HEK293 (cell line): ENCODE measurements around the gene PTPRCAP.

Experiments used
- CTCF ChIA-PET: fragments of 350-600 bp; formaldehyde crosslinking; extraction: SDS; loops from one replicate; lab custom pipeline; 2021; ENCODE audit warnings: antibody characterized with exemption; lab: Yijun Ruan, JAX
- POLR2A ChIA-PET: fragments of 300-600 bp; formaldehyde crosslinking; extraction: SDS; loops from one replicate; lab custom pipeline; 2020; ENCODE audit warnings: antibody characterized with exemption, inconsistent platforms; lab: Yijun Ruan, JAX
- H3K27ac ChIP-seq: fragments of 200-500 bp; sonication (Bioruptor generic); 2 replicates; pipeline ENCODE4 v1.5.1; 2014; ENCODE audit warnings: low read depth, low read length, control low read depth, inconsistent platforms; ENCODE audit errors: extremely low read depth
- H3K36me3 ChIP-seq, 2 experiments: fragments of 200-500 bp in 1 of 2; sonication (Bioruptor generic) in 1 of 2; 1 replicate in 1 of 2; 2 replicates in 1 of 2; pipeline ENCODE4 v1.5.1; 2014 to 2017; ENCODE audit warnings: inconsistent platforms in 2 of 2, low read length in 2 of 2; ENCODE audit not compliant: control insufficient read depth in 2 of 2, insufficient read depth in 1 of 2
- H3K4me1 ChIP-seq: fragments of 200-500 bp; sonication (Bioruptor generic); 2 replicates; pipeline ENCODE4 v1.5.1; 2014; ENCODE audit warnings: mild to moderate bottlenecking, low read length, inconsistent platforms; ENCODE audit not compliant: control insufficient read depth, insufficient read depth
- H3K4me3 ChIP-seq: 2 replicates; pipeline ENCODE4 v1.5.1; 2011; ENCODE audit warnings: low read depth, mild to moderate bottlenecking, control low read depth, low read length, moderate library complexity
- H3K9me3 ChIP-seq: fragments of 200-500 bp; sonication (Bioruptor generic); 2 replicates; pipeline ENCODE4 v1.5.1; 2014; ENCODE audit warnings: low read depth, low read length, inconsistent platforms; ENCODE audit not compliant: control insufficient read depth, insufficient read depth
- HOXD13 ChIP-seq: sonication (generic); formaldehyde crosslinking; IDR thresholded peaks from 2 replicates; pipeline ENCODE4 v1.8.0; 2022; ENCODE audit warnings: missing genetic modification reagents, borderline replicate concordance
- MYNN ChIP-seq: fragments of 450-650 bp; formaldehyde crosslinking; IDR thresholded peaks from 2 replicates; pipeline ENCODE4 v1.5.1; 2016; ENCODE audit warnings: missing biosample characterization, missing genetic modification characterization, borderline replicate concordance
- PRDM4 ChIP-seq: fragments of 450-650 bp; formaldehyde crosslinking; IDR thresholded peaks from 2 replicates; pipeline ENCODE4 v1.5.1; 2017; ENCODE audit warnings: missing biosample characterization, missing genetic modification characterization
- RBAK ChIP-seq: fragments of 450-650 bp; formaldehyde crosslinking; IDR thresholded peaks from 2 replicates; pipeline ENCODE4 v1.5.1; 2016; ENCODE audit warnings: missing biosample characterization, missing genetic modification characterization
- ZBTB17 ChIP-seq: fragments of 450-650 bp; formaldehyde crosslinking; IDR thresholded peaks from 2 replicates; pipeline ENCODE4 v1.5.1; 2016; ENCODE audit warnings: missing biosample characterization, missing genetic modification characterization
- ZBTB49 ChIP-seq: fragments of 450-650 bp; formaldehyde crosslinking; IDR thresholded peaks from 2 replicates; pipeline ENCODE4 v1.5.1; 2016; ENCODE audit warnings: missing biosample characterization, missing genetic modification characterization, low read depth
- ZFP3 ChIP-seq: fragments of 450-650 bp; formaldehyde crosslinking; IDR thresholded peaks from 2 replicates; pipeline ENCODE4 v1.5.1; 2016; ENCODE audit warnings: low read depth, missing biosample characterization, missing genetic modification characterization
- ZFP37 ChIP-seq: fragments of 450-650 bp; formaldehyde crosslinking; IDR thresholded peaks from 2 replicates; pipeline ENCODE4 v1.5.1; 2016; ENCODE audit warnings: missing biosample characterization, missing genetic modification characterization
- ZNF138 ChIP-seq: fragments of 450-650 bp; formaldehyde crosslinking; IDR thresholded peaks from 2 replicates; pipeline ENCODE4 v1.5.1; 2016; ENCODE audit warnings: missing biosample characterization, missing genetic modification characterization, borderline replicate concordance
- ZNF211 ChIP-seq: fragments of 450-650 bp; formaldehyde crosslinking; IDR thresholded peaks from 2 replicates; pipeline ENCODE4 v1.5.1; 2016; ENCODE audit warnings: low read depth, missing biosample characterization, missing genetic modification characterization
- ZNF23 ChIP-seq: fragments of 450-650 bp; formaldehyde crosslinking; IDR thresholded peaks from 2 replicates; pipeline ENCODE4 v1.5.1; 2016; ENCODE audit warnings: missing biosample characterization, missing genetic modification characterization, borderline replicate concordance
- ZNF366 ChIP-seq: fragments of 450-650 bp; formaldehyde crosslinking; conservative IDR thresholded peaks from 2 replicates; pipeline ENCODE4 v1.5.1; 2016; ENCODE audit warnings: missing biosample characterization, missing genetic modification characterization
- ZNF394 ChIP-seq: fragments of 450-650 bp; formaldehyde crosslinking; IDR thresholded peaks from 2 replicates; pipeline ENCODE4 v1.5.1; 2016; ENCODE audit warnings: missing biosample characterization, missing genetic modification characterization, mild to moderate bottlenecking, moderate library complexity, borderline replicate concordance
- ZNF416 ChIP-seq: fragments of 450-650 bp; formaldehyde crosslinking; IDR thresholded peaks from 2 replicates; pipeline ENCODE4 v1.5.1; 2016; ENCODE audit warnings: missing biosample characterization, missing genetic modification characterization
- ZNF488 ChIP-seq: fragments of 450-650 bp; formaldehyde crosslinking; IDR thresholded peaks from 2 replicates; pipeline ENCODE4 v1.5.1; 2016; ENCODE audit warnings: missing biosample characterization, missing genetic modification characterization
- ZNF560 ChIP-seq: fragments of 450-650 bp; formaldehyde crosslinking; IDR thresholded peaks from 2 replicates; pipeline ENCODE4 v1.5.1; 2017; ENCODE audit warnings: missing biosample characterization, missing genetic modification characterization, borderline replicate concordance
- ZNF623 ChIP-seq: fragments of 450-650 bp; formaldehyde crosslinking; IDR thresholded peaks from 2 replicates; pipeline ENCODE4 v1.5.1; 2016; ENCODE audit warnings: missing biosample characterization, missing genetic modification characterization
- ZNF624 ChIP-seq: fragments of 450-650 bp; formaldehyde crosslinking; IDR thresholded peaks from 2 replicates; pipeline ENCODE4 v1.5.1; 2017; ENCODE audit warnings: missing biosample characterization, missing genetic modification characterization
- ZNF830 ChIP-seq: fragments of 450-650 bp; IDR thresholded peaks from 2 replicates; pipeline ENCODE4 v1.5.0; 2018; ENCODE audit warnings: missing biosample characterization, missing genetic modification characterization, low read depth, mild to moderate bottlenecking, moderate library complexity
- TF ChIP-seq, protein P1 (sequence below): fragments of 450-650 bp; IDR thresholded peaks from 2 replicates; pipeline ENCODE4 v1.5.1; 2018; ENCODE audit warnings: missing biosample characterization, missing genetic modification characterization
- TF ChIP-seq, protein P2 (sequence below): sonication (generic); formaldehyde crosslinking; IDR thresholded peaks from 2 replicates; pipeline ENCODE4 v1.8.1; 2022; ENCODE audit warnings: mild to moderate bottlenecking, moderate library complexity, missing genetic modification reagents
- TF ChIP-seq, protein P3 (sequence below): fragments of 450-650 bp; formaldehyde crosslinking; IDR thresholded peaks from 2 replicates; pipeline ENCODE4 v1.5.1; 2017; ENCODE audit warnings: missing biosample characterization, missing genetic modification characterization
- TF ChIP-seq, protein P4 (sequence below): fragments of 450-650 bp; formaldehyde crosslinking; IDR thresholded peaks from 2 replicates; pipeline ENCODE4 v1.5.1; 2016; ENCODE audit warnings: missing biosample characterization, missing genetic modification characterization, borderline replicate concordance

The PTPRCAP gene

GRCh38 chr11:67397986-67398660, 39.4 kb downstream of the PTPRCAP start:
- H3K4me3 ChIP-seq = no peak overlapping the region
- H3K4me1 ChIP-seq = no peaks in the 10 kb centered on the region
- POLR2A ChIA-PET = interaction anchor here (1.0 kb wide), 1 partner anchor 29 kb away, joined by 3 read pairs; no protein-coding TSS in a partner anchor
- H3K9me3 ChIP-seq = no peaks in the 10 kb centered on the region
- H3K27ac ChIP-seq = no peak overlapping the region
- H3K36me3 ChIP-seq = peaks cover 0 to 68% of the 10 kb centered on the region in 2 experiments; a peak in 2 of 3 replicates
- TF ChIP-seq, protein P1, sequence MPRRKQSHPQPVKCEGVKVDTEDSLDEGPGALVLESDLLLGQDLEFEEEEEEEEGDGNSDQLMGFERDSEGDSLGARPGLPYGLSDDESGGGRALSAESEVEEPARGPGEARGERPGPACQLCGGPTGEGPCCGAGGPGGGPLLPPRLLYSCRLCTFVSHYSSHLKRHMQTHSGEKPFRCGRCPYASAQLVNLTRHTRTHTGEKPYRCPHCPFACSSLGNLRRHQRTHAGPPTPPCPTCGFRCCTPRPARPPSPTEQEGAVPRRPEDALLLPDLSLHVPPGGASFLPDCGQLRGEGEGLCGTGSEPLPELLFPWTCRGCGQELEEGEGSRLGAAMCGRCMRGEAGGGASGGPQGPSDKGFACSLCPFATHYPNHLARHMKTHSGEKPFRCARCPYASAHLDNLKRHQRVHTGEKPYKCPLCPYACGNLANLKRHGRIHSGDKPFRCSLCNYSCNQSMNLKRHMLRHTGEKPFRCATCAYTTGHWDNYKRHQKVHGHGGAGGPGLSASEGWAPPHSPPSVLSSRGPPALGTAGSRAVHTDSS (tag by site-specific recombination) = no peak
- TF ChIP-seq ZNF23 (no peak), MYNN (tag by site-specific recombination) (no peak), ZFP37 (tag by site-specific recombination) (no peak), ZNF488 (tag by site-specific recombination) (no peak), ZFP3 (tag by site-specific recombination) (no peak), ZNF394 (no peak), RBAK (tag by site-specific recombination) (no peak), ZBTB17 (no peak), ZNF211 (tag by site-specific recombination) (no peak)
- TF ChIP-seq, protein P2, sequence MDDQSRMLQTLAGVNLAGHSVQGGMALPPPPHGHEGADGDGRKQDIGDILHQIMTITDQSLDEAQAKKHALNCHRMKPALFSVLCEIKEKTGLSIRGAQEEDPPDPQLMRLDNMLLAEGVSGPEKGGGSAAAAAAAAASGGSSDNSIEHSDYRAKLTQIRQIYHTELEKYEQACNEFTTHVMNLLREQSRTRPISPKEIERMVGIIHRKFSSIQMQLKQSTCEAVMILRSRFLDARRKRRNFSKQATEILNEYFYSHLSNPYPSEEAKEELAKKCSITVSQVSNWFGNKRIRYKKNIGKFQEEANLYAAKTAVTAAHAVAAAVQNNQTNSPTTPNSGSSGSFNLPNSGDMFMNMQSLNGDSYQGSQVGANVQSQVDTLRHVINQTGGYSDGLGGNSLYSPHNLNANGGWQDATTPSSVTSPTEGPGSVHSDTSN (CRISPR knock-in tag) = no peak
- TF ChIP-seq, protein P3, sequence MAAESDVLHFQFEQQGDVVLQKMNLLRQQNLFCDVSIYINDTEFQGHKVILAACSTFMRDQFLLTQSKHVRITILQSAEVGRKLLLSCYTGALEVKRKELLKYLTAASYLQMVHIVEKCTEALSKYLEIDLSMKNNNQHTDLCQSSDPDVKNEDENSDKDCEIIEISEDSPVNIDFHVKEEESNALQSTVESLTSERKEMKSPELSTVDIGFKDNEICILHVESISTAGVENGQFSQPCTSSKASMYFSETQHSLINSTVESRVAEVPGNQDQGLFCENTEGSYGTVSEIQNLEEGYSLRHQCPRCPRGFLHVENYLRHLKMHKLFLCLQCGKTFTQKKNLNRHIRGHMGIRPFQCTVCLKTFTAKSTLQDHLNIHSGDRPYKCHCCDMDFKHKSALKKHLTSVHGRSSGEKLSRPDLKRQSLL = no peak
- TF ChIP-seq, all 188 proteins: peak for 0
- CTCF ChIA-PET = no interaction called here

DNA sequence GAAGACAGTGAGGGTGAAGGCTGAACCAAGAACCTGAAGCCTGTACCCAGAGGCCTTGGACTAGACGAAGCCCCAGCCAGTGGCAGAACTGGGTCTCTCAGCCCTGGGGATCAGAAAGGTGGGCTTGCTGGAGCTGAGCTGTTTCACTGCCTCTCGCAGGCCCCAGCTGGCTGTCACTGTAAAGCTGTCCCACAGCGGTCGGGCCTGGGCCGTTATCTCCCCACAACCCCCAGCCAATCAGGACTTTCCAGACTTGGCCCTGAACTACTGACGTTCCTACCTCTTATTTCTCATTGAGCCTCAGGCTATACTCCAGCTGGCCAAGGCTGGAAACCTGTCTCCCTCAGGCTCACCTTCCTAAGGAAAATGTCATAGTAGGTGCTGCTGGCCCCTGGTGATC, 39.9 kb downstream of the PTPRCAP start:
- H3K9me3 ChIP-seq = no peaks in the 10 kb centered on the region
- POLR2A ChIA-PET = interaction anchor here (1.0 kb wide), 1 partner anchor 28 kb away, joined by 3 read pairs; no protein-coding TSS in a partner anchor
- peaks cover 0 to 68% of the 10 kb centered on the region in 2 experiments; a peak in 2 of 3 replicates for H3K36me3 ChIP-seq
- TF ChIP-seq ZNF624 (tag by site-specific recombination) = no peak
- TF ChIP-seq ZNF416 (tag by site-specific recombination) = no peak
- TF ChIP-seq, protein P4, sequence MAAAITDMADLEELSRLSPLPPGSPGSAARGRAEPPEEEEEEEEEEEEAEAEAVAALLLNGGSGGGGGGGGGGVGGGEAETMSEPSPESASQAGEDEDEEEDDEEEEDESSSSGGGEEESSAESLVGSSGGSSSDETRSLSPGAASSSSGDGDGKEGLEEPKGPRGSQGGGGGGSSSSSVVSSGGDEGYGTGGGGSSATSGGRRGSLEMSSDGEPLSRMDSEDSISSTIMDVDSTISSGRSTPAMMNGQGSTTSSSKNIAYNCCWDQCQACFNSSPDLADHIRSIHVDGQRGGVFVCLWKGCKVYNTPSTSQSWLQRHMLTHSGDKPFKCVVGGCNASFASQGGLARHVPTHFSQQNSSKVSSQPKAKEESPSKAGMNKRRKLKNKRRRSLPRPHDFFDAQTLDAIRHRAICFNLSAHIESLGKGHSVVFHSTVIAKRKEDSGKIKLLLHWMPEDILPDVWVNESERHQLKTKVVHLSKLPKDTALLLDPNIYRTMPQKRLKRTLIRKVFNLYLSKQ = no peak
- no peak for TF ChIP-seq ZNF560 (tag by site-specific recombination)
- TF ChIP-seq ZNF138 (tag by site-specific recombination) = no peak
- no peak for TF ChIP-seq ZNF623 (tag by site-specific recombination)
- no peak for TF ChIP-seq HOXD13 (CRISPR knock-in tag)
- no peak for TF ChIP-seq ZNF366
- TF ChIP-seq ZNF23 = no peak
- no peak for TF ChIP-seq ZBTB49
- TF ChIP-seq ZNF830 (tag by site-specific recombination) = no peak
- no peak for TF ChIP-seq PRDM4 (tag by site-specific recombination)
- no peak overlapping the region for H3K4me3 ChIP-seq
- CTCF ChIA-PET = no interaction called here
- H3K27ac ChIP-seq = no peak overlapping the region
- H3K4me1 ChIP-seq = 0 out of 2 replicates have a peak, but pooled peaks cover 2% of the 10 kb centered on the region
